OCI-LY7 (cell line): ENCODE data around the gene CREB3L1. TPM values are rescaled to one million over a fixed set of nuclear protein-coding genes. Genes with fewer than 3 reads are reported as not detected.

Source experiments
- BruUV-seq: library from RNA; stranded (reverse); fragments of 400-500 nt; replicated peaks from 2 replicates; lab custom pipeline; 2021; lab: Mats Ljungman, UMichigan
- CTCF ChIA-PET: fragments of 300-600 bp; sonication (Branson Sonifier 250); formaldehyde crosslinking; loops from one replicate; lab custom pipeline; 2022; ENCODE audit warnings: antibody characterized with exemption; ENCODE audit not compliant: unreplicated experiment; lab: Charles Lee
- POLR2A ChIA-PET: fragments of 300-600 bp; sonication (Branson Sonifier 250); formaldehyde crosslinking; loops from one replicate; lab custom pipeline; 2022; ENCODE audit warnings: antibody characterized with exemption; lab: Charles Lee
- DNase-seq: peaks from one replicate; pipeline ENCODE4 v3.0.0-alpha.2; 2015; ENCODE audit warnings: low spot score
- H2AFZ ChIP-seq: fragments of 200-600 bp; sonication (generic), shearing (Covaris generic); 2 replicates; pipeline ENCODE4 v1.6.1; 2014; ENCODE audit warnings: mild to moderate bottlenecking, antibody characterized with exemption, low read length, moderate library complexity
- H3K27ac ChIP-seq: fragments of 200-600 bp; sonication (generic); 2 replicates; pipeline ENCODE4 v1.5.1; 2014; ENCODE audit warnings: mixed run types, low read depth, mild to moderate bottlenecking, moderate library complexity, low read length, inconsistent platforms; ENCODE audit not compliant: poor library complexity, severe bottlenecking
- H3K36me3 ChIP-seq: fragments of 200-600 bp; sonication (generic); 2 replicates; pipeline ENCODE4 v1.6.1; 2014; ENCODE audit warnings: mild to moderate bottlenecking, antibody characterized with exemption, low read length, moderate library complexity, mixed read lengths; ENCODE audit not compliant: insufficient read depth
- H3K4me1 ChIP-seq: fragments of 200-600 bp; sonication (generic); 2 replicates; pipeline ENCODE4 v1.5.1; 2014; ENCODE audit warnings: mild to moderate bottlenecking, low read length; ENCODE audit not compliant: insufficient read depth, poor library complexity, severe bottlenecking
- H3K4me2 ChIP-seq: fragments of 200-600 bp; sonication (generic); 2 replicates; pipeline ENCODE4 v1.6.1; 2014; ENCODE audit warnings: mild to moderate bottlenecking, low read length
- H3K4me3 ChIP-seq: fragments of 200-600 bp; sonication (generic); 2 replicates; pipeline ENCODE4 v1.5.1; 2014; ENCODE audit warnings: mild to moderate bottlenecking, low read depth, low read length; ENCODE audit not compliant: poor library complexity, severe bottlenecking
- H3K79me2 ChIP-seq: fragments of 200-600 bp; sonication (generic); 2 replicates; pipeline ENCODE4 v1.6.1; 2016; ENCODE audit warnings: low read depth, mild to moderate bottlenecking, low read length, moderate library complexity, mixed read lengths; ENCODE audit not compliant: insufficient read depth
- H3K9me2 ChIP-seq: fragments of 200-600 bp; sonication (generic); 2 replicates; pipeline ENCODE4 v1.6.1; 2016; ENCODE audit warnings: mild to moderate bottlenecking, low read length, mixed read lengths; ENCODE audit not compliant: insufficient read depth
- H3K9me3 ChIP-seq: fragments of 200-600 bp; sonication (generic); 2 replicates; pipeline ENCODE4 v1.6.1; 2014; ENCODE audit warnings: mild to moderate bottlenecking, mixed run types, low read length, mixed read lengths
- H4K20me1 ChIP-seq: fragments of 200-600 bp; sonication (generic); 2 replicates; pipeline ENCODE4 v1.6.1; 2014; ENCODE audit warnings: mild to moderate bottlenecking, antibody characterized with exemption, low read length, moderate library complexity, mixed read lengths; ENCODE audit not compliant: insufficient read depth
- CTCF ChIP-seq: fragments of 200-600 bp; sonication (generic); conservative IDR thresholded peaks from 2 replicates; pipeline ENCODE4 v1.5.1; 2014; ENCODE audit warnings: mild to moderate bottlenecking, antibody characterized with exemption, low read length, moderate library complexity, mixed read lengths
- EZH2phosphoT487 ChIP-seq: fragments of 200-600 bp; sonication (generic); IDR thresholded peaks from 2 replicates; pipeline ENCODE4 v1.6.1; 2018; ENCODE audit warnings: low read depth, borderline replicate concordance, mild to moderate bottlenecking, mixed run types, antibody characterized with exemption, low read length, moderate library complexity, mixed read lengths
- intact Hi-C: fragments of 100-400 bp; cut with micrococcal nuclease; formaldehyde crosslinking; loops from one replicate; pipeline ENCODE4 v1.10.0; 2022; ENCODE audit not compliant: unreplicated experiment
- total RNA-seq, 2 experiments: library from RNA; depleted of rRNA in 1 of 2; stranded (reverse); fragments of >200 nt in 1 of 2; shearing (Covaris generic) in 1 of 2; gene quantifications; 2 replicates each; pipeline ENCODE4 v1.2.3, GENCODE V29; 2014 to 2022

CREB3L1 gene
- total RNA-seq, 2 experiments from 2014 or later = 0.17 TPM; not detected in 1

- Histone ChIP-seq H3K79me2 (no peaks in the 10 kb centered on the region), H3K27ac (no peak overlapping the region), H3K4me3 (no peak overlapping the region), H2AFZ (0 out of 2 replicates have a peak overlapping the region, but pooled peaks have one; percentile 36), H4K20me1 (no peaks in the 10 kb centered on the region), H3K9me3 (no peaks in the 10 kb centered on the region), H3K4me1 (peaks cover 6% of the 10 kb centered on the region), H3K4me2 (no peak overlapping the region), H3K36me3 (no peaks in the 10 kb centered on the region), H3K9me2 (no peaks in the 10 kb centered on the region)
- TF ChIP-seq CTCF (0 out of 2 replicates have a peak, but pooled peaks have one; percentile 21), EZH2phosphoT487 (no peak)
- peak; percentile 37 for DNase-seq
- POLR2A ChIA-PET = no interaction called here
- no TSS peak for BruUV-seq
- intact Hi-C loops = no loop called here
- CTCF ChIA-PET = no interaction called here
These were observed 27.8 kb downstream of the CREB3L1 start for GRCh38 chr11:46305295-46305694.

- Histone ChIP-seq H3K9me2 (no peaks in the 10 kb centered on the region), H3K27ac (no peak overlapping the region), H4K20me1 (no peaks in the 10 kb centered on the region), H2AFZ (no peak overlapping the region), H3K36me3 (no peaks in the 10 kb centered on the region), H3K4me3 (no peak overlapping the region), H3K9me3 (no peaks in the 10 kb centered on the region), H3K4me1 (peaks cover 6% of the 10 kb centered on the region), H3K4me2 (no peak overlapping the region), H3K79me2 (no peaks in the 10 kb centered on the region)
- no peak for DNase-seq
- ChIA-PET CTCF (no interaction called here), POLR2A (interaction anchor here (1.1 kb wide), 1 partner anchor 63 kb away, joined by 4 read pairs; no protein-coding TSS in a partner anchor)
- no peak for TF ChIP-seq CTCF
- TF ChIP-seq EZH2phosphoT487 = no peak
- intact Hi-C loops = no loop called here
- BruUV-seq = no TSS peak
These were observed 28.9 kb downstream of the CREB3L1 start for GRCh38 chr11:46306296-46306853.

GRCh38 chr11:46307369-46307768 is 29.9 kb downstream of the CREB3L1 start:
- intact Hi-C loops = no loop called here
- no peaks in the 10 kb centered on the region for H3K36me3 ChIP-seq
- BruUV-seq = no TSS peak
- H3K4me2 ChIP-seq = no peak overlapping the region
- H4K20me1 ChIP-seq = no peaks in the 10 kb centered on the region
- no peaks in the 10 kb centered on the region for H3K9me3 ChIP-seq
- no peaks in the 10 kb centered on the region for H3K9me2 ChIP-seq
- ChIA-PET CTCF (interaction anchor here (0.6 to 4.5 kb wide), 2 partner anchors 57 to 68 kb away, joined by 3 to 22 read pairs; no protein-coding TSS in a partner anchor), POLR2A (interaction anchor here (0.6 to 1.3 kb wide), 3 partner anchors 33 to 288 kb away, joined by 3 read pairs; no protein-coding TSS in a partner anchor)
- H3K4me3 ChIP-seq = no peak overlapping the region
- no peak for DNase-seq
- no peak overlapping the region for H3K27ac ChIP-seq
- TF ChIP-seq CTCF = no peak
- no peak for TF ChIP-seq EZH2phosphoT487
- no peaks in the 10 kb centered on the region for H3K79me2 ChIP-seq
- H3K4me1 ChIP-seq = peaks cover 6% of the 10 kb centered on the region
- no peak overlapping the region for H2AFZ ChIP-seq
